Measurements from ENCODE around the gene PNCK.

GRCh38 chrX:153662266-153662665 is 11.3 kb downstream of the PNCK start:
- TF ChIP-seq, protein P1, sequence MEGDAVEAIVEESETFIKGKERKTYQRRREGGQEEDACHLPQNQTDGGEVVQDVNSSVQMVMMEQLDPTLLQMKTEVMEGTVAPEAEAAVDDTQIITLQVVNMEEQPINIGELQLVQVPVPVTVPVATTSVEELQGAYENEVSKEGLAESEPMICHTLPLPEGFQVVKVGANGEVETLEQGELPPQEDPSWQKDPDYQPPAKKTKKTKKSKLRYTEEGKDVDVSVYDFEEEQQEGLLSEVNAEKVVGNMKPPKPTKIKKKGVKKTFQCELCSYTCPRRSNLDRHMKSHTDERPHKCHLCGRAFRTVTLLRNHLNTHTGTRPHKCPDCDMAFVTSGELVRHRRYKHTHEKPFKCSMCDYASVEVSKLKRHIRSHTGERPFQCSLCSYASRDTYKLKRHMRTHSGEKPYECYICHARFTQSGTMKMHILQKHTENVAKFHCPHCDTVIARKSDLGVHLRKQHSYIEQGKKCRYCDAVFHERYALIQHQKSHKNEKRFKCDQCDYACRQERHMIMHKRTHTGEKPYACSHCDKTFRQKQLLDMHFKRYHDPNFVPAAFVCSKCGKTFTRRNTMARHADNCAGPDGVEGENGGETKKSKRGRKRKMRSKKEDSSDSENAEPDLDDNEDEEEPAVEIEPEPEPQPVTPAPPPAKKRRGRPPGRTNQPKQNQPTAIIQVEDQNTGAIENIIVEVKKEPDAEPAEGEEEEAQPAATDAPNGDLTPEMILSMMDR (IDR thresholded peaks at IDR 0.05) = no peak
- no peak for TF ChIP-seq POLR2A (IDR thresholded peaks at IDR 0.05)
